Measurements from ENCODE around the gene MRRF.

Gene MRRF

GRCh38 chr9:122218935-122219855 is 45.5 kb upstream of the MRRF start:
- TF ChIP-seq, protein P1, sequence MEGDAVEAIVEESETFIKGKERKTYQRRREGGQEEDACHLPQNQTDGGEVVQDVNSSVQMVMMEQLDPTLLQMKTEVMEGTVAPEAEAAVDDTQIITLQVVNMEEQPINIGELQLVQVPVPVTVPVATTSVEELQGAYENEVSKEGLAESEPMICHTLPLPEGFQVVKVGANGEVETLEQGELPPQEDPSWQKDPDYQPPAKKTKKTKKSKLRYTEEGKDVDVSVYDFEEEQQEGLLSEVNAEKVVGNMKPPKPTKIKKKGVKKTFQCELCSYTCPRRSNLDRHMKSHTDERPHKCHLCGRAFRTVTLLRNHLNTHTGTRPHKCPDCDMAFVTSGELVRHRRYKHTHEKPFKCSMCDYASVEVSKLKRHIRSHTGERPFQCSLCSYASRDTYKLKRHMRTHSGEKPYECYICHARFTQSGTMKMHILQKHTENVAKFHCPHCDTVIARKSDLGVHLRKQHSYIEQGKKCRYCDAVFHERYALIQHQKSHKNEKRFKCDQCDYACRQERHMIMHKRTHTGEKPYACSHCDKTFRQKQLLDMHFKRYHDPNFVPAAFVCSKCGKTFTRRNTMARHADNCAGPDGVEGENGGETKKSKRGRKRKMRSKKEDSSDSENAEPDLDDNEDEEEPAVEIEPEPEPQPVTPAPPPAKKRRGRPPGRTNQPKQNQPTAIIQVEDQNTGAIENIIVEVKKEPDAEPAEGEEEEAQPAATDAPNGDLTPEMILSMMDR (conservative IDR thresholded peaks at IDR 0.05; ENCODE audit: control insufficient read depth, insufficient read depth, low read depth, low read length), result no peak
- DNase-seq (ENCODE audit: low read depth), result no peak
- no peak overlapping the region for H3K4me3 ChIP-seq (ENCODE audit: control insufficient read depth, low read depth, low read length)

- TF ChIP-seq, protein P1 (conservative IDR thresholded peaks at IDR 0.05; ENCODE audit: control insufficient read depth, insufficient read depth, low read depth, low read length), result no peak
- DNase-seq (ENCODE audit: low read depth), result peak; percentile 22
- no peak overlapping the region for H3K4me3 ChIP-seq (ENCODE audit: control insufficient read depth, low read depth, low read length)
These were observed 44.6 kb upstream of the MRRF start for GRCh38 chr9:122219856-122220672.

GRCh38 chr9:122220673-122221182 is 44.0 kb upstream of the MRRF start:
- no peak overlapping the region for H3K4me3 ChIP-seq (ENCODE audit: control insufficient read depth, low read depth, low read length)
- DNase-seq (ENCODE audit: low read depth), result no peak
- TF ChIP-seq, protein P1 (conservative IDR thresholded peaks at IDR 0.05; ENCODE audit: control insufficient read depth, insufficient read depth, low read depth, low read length), result no peak

GRCh38 chr9:122221183-122221811 is 43.4 kb upstream of the MRRF start:
- TF ChIP-seq, protein P1 (conservative IDR thresholded peaks at IDR 0.05; ENCODE audit: control insufficient read depth, insufficient read depth, low read depth, low read length), result no peak
- H3K4me3 ChIP-seq (ENCODE audit: control insufficient read depth, low read depth, low read length), result no peak overlapping the region
- no peak for DNase-seq (ENCODE audit: low read depth)

DNA sequence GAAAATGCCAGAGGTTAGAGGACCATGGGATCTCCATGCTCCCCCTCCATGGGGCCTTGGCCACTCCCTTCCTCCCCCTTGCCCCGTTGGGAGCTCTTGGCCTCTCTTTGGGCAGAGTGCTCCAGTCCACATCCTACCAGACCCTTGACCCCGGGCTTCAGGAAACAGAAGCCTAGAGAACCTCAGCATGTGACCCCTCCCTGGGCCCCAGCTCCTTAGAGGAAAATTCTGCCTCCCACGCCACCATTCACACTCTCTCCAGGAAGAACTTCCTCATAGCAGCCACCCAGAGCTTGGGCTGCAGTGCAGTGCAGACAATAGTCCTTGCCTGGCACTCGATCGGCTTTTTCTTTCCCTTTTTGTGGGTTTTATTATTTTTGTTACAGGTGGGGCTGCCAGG is 41.9 kb upstream of the MRRF start:
- TF ChIP-seq, protein P1 (conservative IDR thresholded peaks at IDR 0.05; ENCODE audit: control insufficient read depth, insufficient read depth, low read depth, low read length), result no peak
- no peak overlapping the region for H3K4me3 ChIP-seq (ENCODE audit: control insufficient read depth, low read depth, low read length)
- DNase-seq (ENCODE audit: low read depth), result no peak

- TF ChIP-seq, protein P1 (conservative IDR thresholded peaks at IDR 0.05; ENCODE audit: control insufficient read depth, insufficient read depth, low read depth, low read length), result no peak
- no peak for DNase-seq (ENCODE audit: low read depth)
- no peak overlapping the region for H3K4me3 ChIP-seq (ENCODE audit: control insufficient read depth, low read depth, low read length)
These were observed 41.2 kb upstream of the MRRF start for GRCh38 chr9:122223435-122223834.

Data from fibroblast of mammary gland (primary cell).